Stimulated activated CD8-positive, alpha-beta memory T cell treated with anti-CD3 and anti-CD28 coated beads, Interleukin-4, amount 100 ng/mL, for 24 hours (primary cell): Measurements from ENCODE around the gene CALML5.

Experiments
- DNase-seq: peaks from one replicate; pipeline ENCODE4 v3.0.0-alpha.2; 2020; ENCODE audit warnings: low read depth

CALML5 gene

GRCh38 chr10:5499493-5500140 lies at the start of gene CALML5:
Gene CALML5 (minus strand): TSS chr10:5499570. CDS start chr10:5499438, 132 bp downstream.
- no peak for DNase-seq

- DNase-seq, result no peak
These were observed 48.7 kb upstream of the CALML5 start for GRCh38 chr10:5547931-5548660.

- DNase-seq, result no peak
These were observed 48.2 kb upstream of the CALML5 start for GRCh38 chr10:5547681-5547930.

- no peak for DNase-seq
These were observed 47.7 kb upstream of the CALML5 start for GRCh38 chr10:5546891-5547680.

- no peak for DNase-seq
These were observed 46.7 kb upstream of the CALML5 start for GRCh38 chr10:5545778-5546710.

GRCh38 chr10:5545426-5545777 lies 46.0 kb upstream of the CALML5 start:
- DNase-seq, result no peak

GRCh38 chr10:5545011-5545410 lies 45.6 kb upstream of the CALML5 start:
- DNase-seq, result no peak

GRCh38 chr10:5544216-5544805 lies 44.9 kb upstream of the CALML5 start:
- DNase-seq, result no peak

GRCh38 chr10:5543623-5544022 lies 44.3 kb upstream of the CALML5 start:
- DNase-seq, result no peak

GRCh38 chr10:5542100-5542499 lies 42.7 kb upstream of the CALML5 start:
- DNase-seq, result no peak

- no peak for DNase-seq
These were observed 41.5 kb upstream of the CALML5 start for GRCh38 chr10:5540891-5541290.

- no peak for DNase-seq
These were observed 40.7 kb upstream of the CALML5 start for GRCh38 chr10:5540080-5540479.

- DNase-seq, result no peak
These were observed 39.7 kb upstream of the CALML5 start for GRCh38 chr10:5538892-5539651.

- DNase-seq, result no peak
These were observed 39.1 kb upstream of the CALML5 start for GRCh38 chr10:5538446-5538845.

- DNase-seq, result no peak
These were observed 38.3 kb upstream of the CALML5 start for GRCh38 chr10:5537684-5538083.

GRCh38 chr10:5536486-5537081 lies 37.2 kb upstream of the CALML5 start:
- DNase-seq, result no peak

GRCh38 chr10:5534880-5535856 lies 35.8 kb upstream of the CALML5 start:
- DNase-seq, result no peak

- no peak for DNase-seq
These were observed 34.9 kb upstream of the CALML5 start for GRCh38 chr10:5534051-5534821.
